SKM-1 treated with dmso at 0.1 percent for 144 hours (cell line): ENCODE measurements around the gene FKTN.
"Not testable (repeated sequence)": the region's sequence is repeated elsewhere in the genome, so short reads cannot be mapped to it uniquely, and the experiment has no call there.

Experiments used
- DNase-seq: peaks from one replicate; lab custom pipeline; 2025; ENCODE audit not compliant: unreplicated experiment; lab: John Stamatoyannopoulos, UW

FKTN gene

GRCh38 chr9:105557804-105558610, at the start of gene FKTN:
FKTN (plus strand) TSS chr9:105558131; CDS start chr9:105575033, 16,902 bp downstream.
- DNase-seq: peak; percentile 32

DNA sequence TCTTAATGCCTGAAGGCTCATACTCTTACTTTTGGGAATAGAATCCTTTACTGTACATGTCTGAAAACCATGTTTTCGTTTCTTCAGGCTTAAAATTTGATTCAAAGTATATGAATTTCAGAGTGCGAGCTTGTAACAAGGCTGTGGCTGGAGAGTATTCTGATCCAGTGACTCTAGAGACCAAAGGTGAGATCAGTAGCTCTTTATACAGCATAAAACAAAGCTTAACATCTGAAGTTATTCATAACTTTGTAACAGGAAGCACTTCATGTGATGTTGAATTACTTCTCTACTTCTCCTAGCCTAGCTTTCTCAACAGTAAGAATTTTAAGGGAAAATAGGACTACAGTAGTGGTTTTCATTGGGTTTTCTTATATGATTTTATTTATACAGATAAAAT, 49.4 kb upstream of the FKTN start:
- DNase-seq: no peak

GRCh38 chr9:105510024-105510423, 47.9 kb upstream of the FKTN start:
- no peak for DNase-seq

DNA sequence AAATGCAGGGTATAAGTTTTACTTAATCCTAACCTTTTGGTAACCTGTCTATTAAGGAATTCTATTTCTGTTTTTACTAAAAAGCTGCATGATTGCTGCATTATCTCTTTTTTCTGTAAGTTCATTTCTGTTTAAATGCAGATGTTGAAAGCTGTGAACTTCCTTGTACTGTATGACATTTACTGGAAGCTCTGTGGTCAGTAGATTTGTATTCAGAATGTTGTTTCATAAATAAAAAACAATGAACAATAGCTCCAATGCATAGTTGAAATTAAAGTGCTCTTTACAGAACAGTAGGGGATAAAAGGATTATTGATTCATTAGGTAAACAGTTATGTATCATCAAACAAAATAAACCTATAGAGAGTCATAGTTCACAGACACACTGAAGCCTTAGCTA, 46.5 kb upstream of the FKTN start:
- DNase-seq: no peak

- DNase-seq: no peak
These were observed 42.0 kb upstream of the FKTN start for GRCh38 chr9:105515811-105516413.

DNA sequence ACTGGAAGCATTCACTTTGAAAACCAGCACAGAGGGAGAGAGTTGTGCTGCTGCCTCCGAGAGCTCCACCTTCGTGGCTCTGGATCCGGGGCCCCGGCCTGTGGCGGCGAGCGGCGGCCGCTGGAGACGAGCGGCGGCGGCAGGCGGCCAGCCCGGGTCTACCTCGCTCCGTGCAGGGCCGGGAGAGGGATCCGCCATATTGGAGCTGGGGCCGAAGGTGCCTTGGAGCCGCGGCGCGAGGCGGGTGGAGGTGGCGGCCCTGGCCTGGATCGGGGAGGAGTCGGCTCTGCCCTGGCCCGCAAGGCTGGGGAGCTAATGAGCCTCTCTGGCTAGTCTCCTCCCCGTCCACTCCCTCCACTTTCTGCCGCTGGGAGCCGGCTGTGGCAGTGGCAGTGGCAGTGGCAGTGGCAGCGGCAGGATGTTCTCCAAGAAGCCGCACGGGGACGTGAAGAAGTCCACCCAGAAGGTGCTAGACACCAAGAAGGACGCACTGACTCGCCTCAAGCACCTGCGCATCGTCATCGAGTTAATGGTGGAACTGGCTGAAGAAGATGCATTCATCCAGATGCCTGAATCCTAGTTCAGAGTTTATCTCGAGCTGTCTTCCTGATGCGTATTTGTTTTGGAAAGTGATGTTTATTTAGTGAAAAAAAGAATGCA, 38.1 kb upstream of the FKTN start:
- not testable (repeated sequence) for DNase-seq

- not testable (repeated sequence) for DNase-seq
These were observed 36.9 kb upstream of the FKTN start for GRCh38 chr9:105520992-105521391.

GRCh38 chr9:105522618-105523385, 35.1 kb upstream of the FKTN start:
- DNase-seq: not testable (repeated sequence)

- DNase-seq: no peak
These were observed 26.4 kb upstream of the FKTN start for GRCh38 chr9:105531530-105531929.

GRCh38 chr9:105535920-105536668, 21.8 kb upstream of the FKTN start:
- DNase-seq: no peak

DNA sequence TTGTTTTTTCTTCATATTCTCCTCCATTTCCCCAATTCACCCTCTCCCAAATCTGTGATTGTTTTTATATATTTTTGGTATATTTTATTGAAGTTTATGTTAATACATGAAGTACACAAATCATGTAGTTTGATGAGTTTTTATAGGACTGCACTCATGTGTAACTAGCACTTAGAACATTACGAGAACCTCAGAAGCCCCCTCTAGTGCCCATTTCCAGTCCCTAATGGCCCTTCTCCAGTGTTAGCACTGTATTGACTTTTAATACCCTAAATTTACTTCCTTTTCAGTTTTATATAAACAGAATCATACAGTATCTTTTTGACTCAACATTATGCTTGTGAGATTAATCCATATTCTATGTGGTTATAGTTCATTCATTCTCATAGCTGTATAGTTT, 18.5 kb upstream of the FKTN start:
- DNase-seq: no peak

- DNase-seq: no peak
These were observed 16.1 kb upstream of the FKTN start for GRCh38 chr9:105541838-105542237.

DNA sequence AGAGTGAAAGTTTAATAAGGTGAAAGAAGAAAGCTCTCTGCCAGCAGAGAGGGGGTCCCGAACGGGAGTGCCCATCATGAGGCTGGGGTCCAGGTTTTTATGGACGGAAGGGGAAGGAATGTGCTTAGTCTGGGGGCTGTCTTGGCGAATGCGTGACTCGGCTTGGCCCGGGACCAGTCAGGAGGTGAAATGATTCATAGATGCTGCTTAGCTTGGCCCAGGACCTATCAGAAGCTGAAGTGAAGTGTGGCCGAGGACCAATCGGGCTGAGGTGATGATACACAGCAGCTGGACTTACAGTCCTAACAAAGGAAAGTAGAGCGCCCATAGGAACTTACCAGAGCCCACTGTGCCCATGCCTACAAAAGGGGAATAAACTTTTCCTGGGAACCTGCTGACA, 3.9 kb upstream of the FKTN start:
- no peak for DNase-seq

DNA sequence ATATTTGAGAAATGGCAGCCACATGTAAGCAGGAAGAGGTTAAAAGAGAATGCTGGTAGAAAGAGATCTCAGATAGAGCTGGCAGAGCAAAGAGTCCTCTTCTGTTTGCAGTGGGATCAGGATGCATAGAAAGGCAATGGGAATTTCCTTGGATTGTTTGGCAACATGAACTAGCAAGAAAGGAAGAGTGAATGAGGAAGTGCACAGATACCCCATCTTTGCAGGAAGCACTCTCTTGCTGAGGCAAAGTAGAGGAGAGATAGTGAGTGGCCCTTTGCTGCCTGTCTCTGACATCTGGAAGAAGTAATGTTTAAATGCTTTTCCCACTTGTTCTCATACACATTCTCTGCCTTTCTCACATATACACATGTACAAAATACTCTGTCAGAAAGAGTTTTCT, 14.5 kb downstream of the FKTN start:
- DNase-seq: no peak

- not testable (repeated sequence) for DNase-seq
These were observed 22.0 kb downstream of the FKTN start for GRCh38 chr9:105579952-105580351.

- DNase-seq: not testable (repeated sequence)
These were observed 23.6 kb downstream of the FKTN start for GRCh38 chr9:105581550-105581949.

DNA sequence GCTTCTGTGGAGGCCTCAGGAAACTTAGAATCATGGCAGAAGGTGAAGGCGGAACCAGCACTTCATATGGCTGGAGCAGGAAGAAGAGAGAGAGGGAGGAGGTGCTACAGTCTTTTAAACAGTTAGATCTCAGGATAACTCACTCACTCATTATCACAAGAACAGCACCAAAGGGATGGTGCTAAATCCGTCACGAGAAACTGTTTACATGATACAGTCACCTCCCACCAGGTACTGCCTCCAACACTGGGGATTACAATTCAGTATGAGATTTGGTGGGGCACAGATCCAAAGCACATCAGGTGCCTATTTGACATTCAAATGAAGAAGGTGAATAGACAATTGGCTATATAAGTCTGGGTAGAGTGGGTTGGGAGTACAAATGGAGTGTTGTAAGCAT, 35.2 kb downstream of the FKTN start:
- no peak for DNase-seq

GRCh38 chr9:105608721-105609598, 51.0 kb downstream of the FKTN start:
- DNase-seq: peak; percentile 0

DNA sequence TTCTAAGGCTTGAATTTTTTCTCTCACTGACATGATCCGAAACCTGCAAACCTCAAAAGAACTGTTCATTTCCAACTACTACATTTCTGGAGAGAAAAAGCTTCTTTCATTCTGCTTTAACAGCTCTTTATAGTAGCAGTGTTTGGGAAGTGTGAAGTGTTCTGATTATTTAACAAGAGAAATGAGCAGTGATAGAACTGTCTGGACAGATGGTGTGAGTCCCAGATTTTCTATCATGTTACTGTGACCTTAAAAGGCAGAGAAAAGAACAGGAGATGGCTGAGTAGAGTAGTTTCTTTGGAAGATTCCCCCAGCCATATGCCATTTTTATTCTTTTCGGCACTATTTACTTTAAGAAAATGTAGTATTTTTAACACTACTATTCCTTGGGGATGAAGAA, 63.1 kb downstream of the FKTN start:
- no peak for DNase-seq

DNA sequence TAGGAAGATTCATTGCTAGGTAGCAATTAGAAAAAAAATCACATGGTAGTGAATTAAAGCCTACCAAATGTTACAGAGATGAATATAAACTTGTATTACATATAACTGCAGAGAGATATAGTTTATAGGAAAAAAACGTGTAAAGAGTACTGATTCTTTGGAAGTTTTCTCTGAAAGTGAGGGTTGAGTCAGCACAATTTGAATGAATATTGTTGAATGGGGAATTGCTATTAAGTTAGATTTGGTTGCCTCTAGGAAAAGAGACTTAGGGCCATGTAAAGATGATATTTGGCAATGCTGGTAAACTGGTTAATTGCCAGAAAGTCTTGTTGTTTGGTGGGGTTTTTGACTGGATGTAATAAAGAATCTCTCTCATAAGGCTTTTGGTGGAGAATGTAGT, 67.2 kb downstream of the FKTN start:
- DNase-seq: no peak
